Cardiac fibroblast (primary cell): Measurements from ENCODE around the gene PRCC.
"Not testable (repeated sequence)": the region's sequence is repeated elsewhere in the genome, so short reads cannot be mapped to it uniquely, and the experiment has no call there.

Experiments used
- DNase-seq, 2 donors: peaks; one replicate each; pipeline versions ENCODE4 v3.0.0 to v3.0.0-alpha.2; 2010; ENCODE audit warnings: low read depth in 2 of 2
- H3K4me3 ChIP-seq, 2 donors: replicated peaks in 1 of 2; 1 replicate in 1 of 2; 2 replicates in 1 of 2; pipeline ENCODE4 v1.5.1; 2011; ENCODE audit warnings: low read depth in 2 of 2, low read length in 2 of 2, mild to moderate bottlenecking in 2 of 2, moderate library complexity in 1 of 2
- TF ChIP-seq, protein P1 (sequence below): IDR thresholded peaks from one replicate; pipeline ENCODE4 v1.5.1; 2011; ENCODE audit warnings: low read depth, mild to moderate bottlenecking, low read length, inconsistent platforms

Gene PRCC

DNA sequence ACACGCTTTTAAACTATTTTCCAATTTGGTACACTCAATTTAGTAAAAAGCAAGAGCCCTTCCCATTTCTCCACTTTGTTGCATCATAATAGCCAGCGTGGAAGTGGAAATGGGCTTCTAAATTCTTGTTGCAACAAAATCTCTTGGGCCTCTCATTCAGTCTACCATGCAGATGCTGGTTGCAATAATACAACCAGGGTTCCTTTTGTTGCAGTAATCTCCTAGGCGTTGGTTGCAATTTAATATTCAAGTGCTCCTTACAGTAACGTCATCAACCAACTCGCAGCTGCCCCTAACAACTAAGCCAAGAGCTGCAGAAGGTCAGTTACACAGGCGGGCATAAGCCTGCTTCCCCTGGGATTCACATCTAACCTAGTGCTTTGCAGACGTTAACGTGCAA lies 13.1 kb upstream of the PRCC start:
- TF ChIP-seq, protein P1, sequence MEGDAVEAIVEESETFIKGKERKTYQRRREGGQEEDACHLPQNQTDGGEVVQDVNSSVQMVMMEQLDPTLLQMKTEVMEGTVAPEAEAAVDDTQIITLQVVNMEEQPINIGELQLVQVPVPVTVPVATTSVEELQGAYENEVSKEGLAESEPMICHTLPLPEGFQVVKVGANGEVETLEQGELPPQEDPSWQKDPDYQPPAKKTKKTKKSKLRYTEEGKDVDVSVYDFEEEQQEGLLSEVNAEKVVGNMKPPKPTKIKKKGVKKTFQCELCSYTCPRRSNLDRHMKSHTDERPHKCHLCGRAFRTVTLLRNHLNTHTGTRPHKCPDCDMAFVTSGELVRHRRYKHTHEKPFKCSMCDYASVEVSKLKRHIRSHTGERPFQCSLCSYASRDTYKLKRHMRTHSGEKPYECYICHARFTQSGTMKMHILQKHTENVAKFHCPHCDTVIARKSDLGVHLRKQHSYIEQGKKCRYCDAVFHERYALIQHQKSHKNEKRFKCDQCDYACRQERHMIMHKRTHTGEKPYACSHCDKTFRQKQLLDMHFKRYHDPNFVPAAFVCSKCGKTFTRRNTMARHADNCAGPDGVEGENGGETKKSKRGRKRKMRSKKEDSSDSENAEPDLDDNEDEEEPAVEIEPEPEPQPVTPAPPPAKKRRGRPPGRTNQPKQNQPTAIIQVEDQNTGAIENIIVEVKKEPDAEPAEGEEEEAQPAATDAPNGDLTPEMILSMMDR, result no peak
- no peak for DNase-seq
- H3K4me3 ChIP-seq, result no peak overlapping the region

DNA sequence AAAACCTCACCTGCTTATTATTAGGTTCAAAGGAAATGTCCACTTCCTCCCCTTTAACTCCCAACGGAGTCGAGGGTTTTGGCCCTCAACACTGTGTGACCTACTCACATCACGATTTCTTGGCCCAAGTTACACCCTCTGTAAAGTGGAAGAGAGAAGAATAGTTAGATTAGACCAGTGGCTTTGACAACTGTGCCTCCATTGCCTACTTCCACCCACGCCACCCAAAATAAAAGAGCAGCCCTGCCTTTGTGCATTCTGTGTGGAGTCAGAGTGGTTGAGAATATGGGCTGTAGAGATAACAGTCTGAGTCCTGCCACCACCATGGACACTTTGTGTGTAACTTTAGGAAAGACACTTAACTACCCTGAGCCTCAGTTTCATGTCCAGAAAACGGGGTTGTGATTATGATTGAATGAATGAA lies 11.8 kb upstream of the PRCC start:
- no peak overlapping the region for H3K4me3 ChIP-seq
- TF ChIP-seq, protein P1, result no peak
- DNase-seq, result no peak

DNA sequence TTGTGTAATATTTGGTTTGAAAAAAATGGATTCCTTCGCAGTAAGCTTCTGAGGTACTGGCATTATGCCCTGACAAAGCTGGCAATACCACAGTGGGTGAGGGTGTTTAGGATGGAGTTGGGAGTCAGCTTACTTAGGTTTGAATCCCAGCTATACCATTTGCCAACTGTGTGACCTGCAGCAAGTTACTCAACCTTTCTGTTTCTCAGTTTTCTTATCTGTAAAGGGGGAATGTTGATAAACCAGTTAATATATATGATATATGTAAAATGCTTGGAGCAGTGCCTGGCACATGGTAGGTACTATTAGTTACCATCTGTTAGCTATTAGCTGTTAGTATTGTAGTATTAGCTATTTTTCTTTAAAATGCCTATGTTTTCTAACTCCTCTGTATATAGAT lies 11.0 kb upstream of the PRCC start:
- TF ChIP-seq, protein P1, result no peak
- DNase-seq, result no peak
- no peak overlapping the region for H3K4me3 ChIP-seq

- not testable (repeated sequence) for H3K4me3 ChIP-seq, DNase-seq
Measured at GRCh38 chr1:156757572-156758253, 9.6 kb upstream of the PRCC start.

GRCh38 chr1:156760092-156760795 lies 7.1 kb upstream of the PRCC start:
- DNase-seq, result no peak
- TF ChIP-seq, protein P1, result no peak
- no peak overlapping the region for H3K4me3 ChIP-seq

GRCh38 chr1:156760796-156761104 lies 6.6 kb upstream of the PRCC start:
- H3K4me3 ChIP-seq, result no peak overlapping the region
- DNase-seq, result no peak
- TF ChIP-seq, protein P1, result no peak

DNA sequence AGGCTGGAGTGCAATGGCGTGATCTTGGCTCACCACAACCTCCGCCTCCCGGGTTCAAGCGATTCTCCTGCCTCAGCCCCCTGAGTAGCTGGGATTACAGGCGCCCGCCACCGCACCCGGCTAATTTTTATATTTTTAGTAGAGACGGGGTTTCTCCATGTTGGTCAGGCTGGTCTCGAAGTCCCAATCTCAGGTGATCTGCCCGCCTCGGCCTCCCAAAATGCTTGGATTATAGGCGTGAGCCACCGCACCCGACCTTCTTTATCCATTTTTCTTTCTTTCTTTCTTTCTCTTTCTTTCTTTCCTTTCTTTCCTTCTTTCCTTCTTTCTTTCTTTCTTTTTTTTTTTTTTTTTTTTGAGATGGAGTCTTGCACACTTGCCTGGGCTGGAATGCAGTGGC lies 2.2 kb upstream of the PRCC start:
- not testable (repeated sequence) for DNase-seq, H3K4me3 ChIP-seq

DNA sequence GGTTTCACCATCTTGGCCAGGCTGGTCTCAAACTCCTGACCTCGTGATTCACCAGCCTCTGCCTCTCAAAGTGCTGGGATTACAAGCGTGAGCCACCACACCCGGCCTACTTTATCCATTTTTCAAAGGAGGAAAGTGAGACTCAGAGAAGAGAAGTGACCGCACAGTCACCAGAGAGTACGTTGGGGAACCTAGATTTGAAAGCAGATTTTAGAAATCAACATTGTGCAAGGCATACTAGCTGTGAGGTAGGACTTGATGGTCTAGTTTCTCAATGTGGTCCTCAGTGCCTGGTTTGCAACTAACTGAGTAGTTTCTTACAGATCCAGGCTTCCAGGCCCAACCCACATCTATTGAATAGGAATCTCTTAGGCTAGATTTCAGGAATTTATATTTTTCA lies 1.7 kb upstream of the PRCC start:
- DNase-seq, result no peak
- TF ChIP-seq, protein P1, result no peak
- H3K4me3 ChIP-seq, result no peak overlapping the region
